ENCODE measurements around the gene NFASC.

Gene NFASC

DNA sequence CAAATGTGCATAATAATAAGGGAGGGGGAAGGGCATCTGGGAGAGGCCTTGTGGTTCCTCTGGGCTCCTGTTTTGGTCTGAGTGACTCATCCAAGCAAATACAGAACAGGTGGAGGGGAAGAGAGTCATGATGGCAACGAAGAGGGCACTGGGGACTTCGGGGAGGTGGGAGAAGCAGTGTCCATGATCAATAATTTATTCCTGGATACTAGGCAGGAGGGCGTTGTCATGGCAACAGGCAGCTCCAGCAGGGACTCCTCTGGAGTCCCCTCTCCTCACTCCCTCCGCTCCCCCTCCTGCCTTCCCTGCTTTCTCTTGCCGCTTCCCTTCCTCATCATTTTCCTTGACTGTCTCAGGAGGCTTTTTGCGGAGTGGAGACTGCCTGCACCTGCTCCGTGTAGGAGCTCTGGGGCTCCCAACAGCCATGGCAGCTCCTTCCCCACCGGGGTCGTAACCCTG lies 12.3 kb upstream of the NFASC start:
- DNase-seq (ENCODE audit: low read depth, low spot score), result no peak

DNA sequence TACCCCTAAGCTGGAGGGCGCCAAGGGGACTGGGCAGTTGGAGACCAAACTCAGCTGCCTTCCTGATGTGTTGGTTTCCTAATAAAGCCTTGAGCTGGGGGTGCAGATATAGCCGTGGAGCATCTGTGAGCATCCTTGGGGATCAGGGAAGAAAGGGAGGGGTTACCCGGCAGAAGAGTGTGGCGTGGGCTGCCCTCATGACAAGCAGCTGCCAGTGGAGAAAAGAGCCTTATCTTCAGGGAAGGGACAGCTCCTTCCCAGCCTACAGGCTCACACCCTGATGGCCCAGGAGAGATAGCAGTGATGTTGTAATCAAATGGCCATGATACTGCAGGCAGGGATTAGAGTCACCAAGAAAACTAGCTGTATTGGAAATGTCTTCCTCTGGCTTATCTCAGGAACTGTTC lies 10.8 kb upstream of the NFASC start:
- DNase-seq (ENCODE audit: low read depth, low spot score), result no peak

DNA sequence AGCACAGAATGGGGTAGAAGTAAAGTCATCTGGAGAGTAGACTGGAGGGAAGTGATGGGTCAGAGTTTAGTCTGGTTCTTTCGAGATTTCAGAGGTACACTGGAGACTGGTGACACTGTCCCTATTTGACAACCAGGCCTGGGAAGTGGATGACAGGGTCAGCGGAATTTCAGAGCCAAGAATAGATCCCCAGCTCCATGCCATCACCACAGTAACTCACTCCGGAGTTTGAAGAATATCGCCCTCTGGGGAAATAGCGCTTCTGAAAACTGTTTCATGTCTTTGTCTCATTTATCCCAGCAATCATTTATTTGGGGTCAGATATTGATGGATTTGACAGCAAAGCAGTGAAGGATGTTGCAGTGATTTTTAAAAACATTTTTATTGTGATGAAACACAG lies 7.6 kb upstream of the NFASC start:
- no peak for DNase-seq (ENCODE audit: low read depth, low spot score)

DNA sequence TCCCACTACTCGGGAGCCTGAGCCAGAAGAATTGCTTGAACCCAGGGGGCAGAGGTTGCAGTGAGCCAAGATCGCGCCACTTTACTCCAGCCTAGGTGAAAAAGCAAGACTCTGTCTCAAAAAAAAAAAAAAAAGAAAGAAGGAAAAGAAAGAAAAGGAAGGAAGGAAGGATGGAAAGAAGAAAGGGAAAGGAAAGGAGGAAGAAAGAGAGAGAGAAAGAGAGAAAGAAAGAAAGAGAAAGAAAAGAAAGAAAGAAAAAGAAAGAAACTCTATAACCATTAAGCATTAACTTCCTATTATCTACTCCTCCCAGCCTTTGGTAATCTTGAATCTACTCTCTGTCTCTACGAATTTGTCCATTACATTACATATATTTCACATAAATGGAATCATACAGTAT lies 6.9 kb upstream of the NFASC start:
- no peak for DNase-seq (ENCODE audit: low read depth, low spot score)

DNA sequence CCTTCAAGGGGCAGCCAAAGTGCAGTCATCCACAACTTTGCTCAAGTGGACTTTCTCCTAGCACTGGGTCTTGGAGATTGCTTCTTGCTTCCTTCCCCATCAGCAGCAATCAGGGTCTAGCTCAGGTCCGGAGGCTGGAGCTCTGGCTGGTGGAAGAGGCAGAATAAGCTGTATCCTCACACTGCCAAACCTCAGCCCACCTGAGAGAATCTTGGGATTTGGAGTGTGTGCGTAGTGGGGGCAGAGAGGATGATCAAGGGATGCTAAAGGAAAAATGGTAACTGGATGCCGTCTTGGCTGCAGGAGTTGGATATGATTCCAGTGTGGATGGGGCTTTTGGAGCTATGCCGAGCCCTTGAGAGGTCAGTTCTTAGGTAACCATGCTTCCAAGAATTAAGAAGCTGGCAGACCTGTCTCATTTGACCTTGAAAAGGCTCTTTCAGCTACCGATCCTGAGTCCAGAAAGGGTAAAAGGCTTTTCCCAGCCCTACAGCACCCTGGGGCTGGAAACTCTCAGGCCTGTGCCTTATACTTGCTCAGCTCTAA lies 4.5 kb upstream of the NFASC start:
- DNase-seq (ENCODE audit: low read depth, low spot score), result no peak

DNA sequence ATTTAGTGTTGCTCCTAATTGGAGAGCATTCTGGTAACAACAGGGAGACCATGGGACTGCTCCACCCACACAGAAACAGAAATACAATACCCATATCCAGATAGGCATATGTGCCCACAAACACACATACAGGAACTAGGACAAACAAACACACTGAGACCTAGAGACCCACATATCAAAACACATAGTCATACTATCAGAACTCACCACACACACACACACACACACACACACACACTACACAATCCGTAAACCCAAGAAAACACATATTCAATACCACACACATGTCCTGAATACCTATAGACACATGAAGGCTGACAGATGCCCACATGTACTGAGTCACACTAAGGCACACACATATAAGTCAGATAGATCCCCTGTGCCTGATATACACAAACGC lies 3.5 kb upstream of the NFASC start:
- DNase-seq (ENCODE audit: low read depth, low spot score), result no peak

DNA sequence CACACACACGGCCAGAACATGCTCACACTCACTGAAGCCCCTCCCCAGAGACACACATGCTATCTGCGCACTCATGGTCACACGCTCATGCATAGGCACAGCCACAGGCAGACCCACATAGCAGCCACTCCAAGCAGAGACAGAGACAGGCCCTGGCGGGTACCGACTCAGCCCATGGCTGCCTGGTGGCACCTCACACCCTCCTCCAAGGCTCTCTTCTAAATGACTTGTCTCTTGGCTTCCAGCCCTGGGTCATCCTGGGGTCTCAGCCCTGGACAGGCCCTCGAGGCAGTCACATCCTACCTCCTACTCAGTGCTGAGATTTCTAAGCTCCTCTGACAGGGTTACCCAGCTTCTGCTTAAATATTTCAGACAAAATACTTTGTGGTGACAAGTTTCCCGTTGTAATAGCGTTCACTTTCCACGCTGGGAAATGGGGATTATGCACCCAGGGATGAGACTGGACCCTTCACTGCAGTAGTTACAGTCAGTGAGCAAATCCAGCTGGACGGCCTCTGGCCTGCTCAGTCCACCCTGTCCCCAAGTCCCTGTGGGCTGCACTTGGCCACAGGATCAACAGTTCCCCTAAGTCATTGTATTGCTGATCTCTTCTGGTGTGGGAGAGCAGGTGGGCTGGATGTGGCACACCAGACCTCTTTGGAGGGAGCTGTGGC lies 2.9 kb upstream of the NFASC start:
- no peak for DNase-seq (ENCODE audit: low read depth, low spot score)

DNA sequence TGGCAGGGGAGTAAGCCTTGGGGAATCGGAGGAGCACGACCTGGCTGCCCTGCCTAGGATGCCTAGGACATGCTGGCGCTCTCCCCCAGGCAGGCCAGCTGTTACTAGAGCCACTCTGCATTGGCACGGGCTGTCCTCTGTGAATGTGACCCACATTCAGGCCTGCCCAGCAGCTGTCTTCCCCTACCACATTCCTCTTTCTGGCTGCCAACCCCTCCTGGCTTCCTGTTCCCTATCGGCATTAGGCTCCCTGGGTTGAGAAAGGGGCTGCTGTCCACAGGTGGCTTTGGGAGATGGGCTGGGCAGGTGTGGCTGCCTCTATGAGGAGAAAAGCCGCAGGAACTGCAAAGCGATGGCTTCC lies 2.3 kb upstream of the NFASC start:
- DNase-seq (ENCODE audit: low read depth, low spot score), result no peak

DNA sequence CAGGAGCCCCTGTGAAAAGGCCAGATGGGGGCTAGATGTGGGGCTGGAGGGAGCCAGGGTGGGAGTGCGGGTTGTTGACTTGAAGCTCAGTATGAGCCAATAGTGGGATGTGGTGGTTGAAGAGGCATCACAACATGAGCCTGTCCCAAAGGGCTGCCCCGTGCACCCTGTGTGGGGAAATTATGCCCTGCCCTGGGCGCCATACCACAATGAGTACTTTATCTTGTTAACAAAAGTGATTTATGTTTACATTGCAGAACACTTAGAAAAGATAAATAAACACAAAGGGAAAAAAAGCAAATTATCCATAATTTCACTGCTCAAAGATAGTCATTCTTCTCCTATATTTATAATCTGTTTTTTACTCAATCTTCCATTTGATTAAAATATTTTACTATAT lies 1.6 kb upstream of the NFASC start:
- DNase-seq (ENCODE audit: low read depth, low spot score), result no peak

DNA sequence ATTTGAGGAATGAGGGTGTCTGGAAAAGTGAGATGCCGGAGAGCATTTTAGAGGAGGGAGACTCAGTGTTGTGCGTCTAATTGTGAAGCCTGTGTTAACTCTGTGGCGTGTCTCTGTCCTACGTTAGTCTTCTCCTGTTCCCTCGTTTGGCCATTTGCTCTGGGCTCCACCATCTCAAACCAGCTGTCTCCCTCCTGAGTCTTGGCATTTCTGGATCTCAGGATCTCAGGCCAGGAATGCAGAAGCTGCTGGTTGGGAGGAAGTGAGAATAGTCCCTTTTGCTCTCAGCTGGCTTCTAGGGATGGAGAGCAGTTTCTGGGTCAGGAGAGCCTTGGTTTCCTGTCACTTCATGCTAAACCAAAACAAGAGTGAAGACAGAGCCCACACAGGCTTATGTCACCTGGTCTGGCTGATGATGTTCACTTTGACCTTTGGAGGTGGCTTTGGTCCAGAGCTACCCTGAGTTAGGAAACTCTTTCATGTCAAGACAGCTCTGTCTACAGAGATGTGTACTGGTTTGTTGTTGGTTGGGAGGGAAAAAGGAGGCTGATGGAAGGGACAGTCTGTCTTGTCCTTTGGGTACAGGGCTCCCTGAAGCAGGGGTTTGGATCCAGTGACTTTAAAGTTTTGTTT lies 859 bp downstream of the NFASC start:
- DNase-seq (ENCODE audit: low read depth, low spot score), result no peak

DNA sequence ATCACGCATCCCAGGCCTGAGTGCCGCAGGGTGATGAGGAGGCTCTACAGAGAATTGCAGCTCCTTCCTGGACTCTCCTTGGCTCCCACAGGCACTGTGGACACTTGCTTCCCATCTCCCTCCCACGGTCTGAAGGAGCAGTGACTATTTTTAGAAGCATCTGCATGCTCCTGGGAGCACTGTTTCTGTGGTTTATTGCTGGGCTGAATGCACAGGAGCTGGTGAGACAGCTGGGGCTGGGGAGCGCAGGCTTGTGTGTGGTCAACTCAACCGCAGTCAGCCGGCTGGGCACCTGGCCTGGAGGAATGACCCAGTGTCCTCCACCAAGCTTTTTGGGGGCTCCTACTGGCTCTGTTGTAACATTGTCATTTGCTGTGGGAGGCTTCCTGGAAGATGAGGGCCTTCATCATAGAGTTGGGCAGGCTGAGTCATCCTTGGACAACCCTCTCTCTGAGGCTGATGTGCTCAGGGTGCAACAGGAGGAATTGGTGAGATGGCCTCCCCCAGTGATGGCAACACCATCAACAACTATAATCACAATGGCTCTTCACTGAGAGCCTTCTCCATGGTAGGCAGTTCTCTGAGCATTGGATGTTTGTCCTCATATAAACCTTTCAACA lies 1.7 kb downstream of the NFASC start:
- no peak for DNase-seq (ENCODE audit: low read depth, low spot score)

DNA sequence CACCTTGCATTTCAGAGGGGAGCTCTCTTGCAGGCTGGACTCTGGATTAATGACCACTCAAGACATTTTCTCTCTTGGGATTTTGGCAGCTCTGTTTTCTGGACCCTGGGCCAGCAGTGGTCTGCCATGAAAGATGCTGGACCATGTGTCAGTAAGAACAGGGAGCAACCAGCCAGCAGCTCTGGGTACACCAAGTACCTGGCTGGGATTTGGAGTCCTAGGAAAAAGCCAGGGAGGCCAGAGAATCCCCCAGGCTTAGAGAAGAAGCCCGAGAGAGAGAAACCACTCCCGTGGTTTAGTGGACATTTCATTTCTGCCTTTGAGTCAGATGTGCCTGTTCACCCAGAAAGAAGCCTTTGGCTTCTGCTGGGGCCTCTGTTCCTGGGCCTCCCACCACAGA lies 2.5 kb downstream of the NFASC start:
- no peak for DNase-seq (ENCODE audit: low read depth, low spot score)

DNA sequence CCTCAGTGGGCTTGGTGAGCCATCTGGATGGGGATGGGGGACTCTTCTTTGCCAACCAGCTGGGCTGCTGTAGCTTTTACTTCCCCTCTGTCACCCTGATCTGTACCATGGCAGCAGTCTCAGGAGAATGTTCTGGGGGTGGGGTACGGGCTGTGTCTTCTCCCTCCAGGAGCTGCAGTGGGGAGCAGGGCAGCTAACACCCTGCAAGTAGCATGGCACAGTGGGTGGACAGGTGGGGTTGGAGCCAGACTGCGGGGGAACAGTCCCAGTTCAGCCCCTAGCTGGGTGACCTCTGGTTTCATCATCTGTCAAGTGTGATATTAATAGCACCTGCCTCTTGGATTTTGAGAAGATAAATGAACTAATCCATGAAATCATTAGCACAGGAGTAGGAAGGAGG lies 3.1 kb downstream of the NFASC start:
- DNase-seq (ENCODE audit: low read depth, low spot score), result no peak

DNA sequence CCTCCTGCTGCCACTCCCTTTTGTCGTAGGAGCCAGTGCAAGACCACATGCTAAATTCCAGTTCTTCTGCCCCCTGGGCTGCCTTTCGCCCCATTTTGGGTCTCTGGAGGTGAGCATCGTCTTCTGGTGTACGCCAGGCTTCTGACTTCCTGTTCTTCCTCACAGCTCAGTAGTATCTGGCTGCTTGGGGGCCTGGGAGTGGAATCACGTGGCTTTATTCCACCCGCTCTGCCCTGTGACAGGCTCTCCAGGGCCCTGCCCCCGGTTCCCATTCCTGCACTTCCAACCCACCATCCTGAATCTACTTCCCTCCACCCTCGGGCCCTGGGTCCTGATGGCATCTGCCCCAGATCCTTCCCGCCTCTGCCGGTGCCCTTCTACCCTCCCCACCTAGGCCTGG lies 3.6 kb downstream of the NFASC start:
- no peak for DNase-seq (ENCODE audit: low read depth, low spot score)

DNA sequence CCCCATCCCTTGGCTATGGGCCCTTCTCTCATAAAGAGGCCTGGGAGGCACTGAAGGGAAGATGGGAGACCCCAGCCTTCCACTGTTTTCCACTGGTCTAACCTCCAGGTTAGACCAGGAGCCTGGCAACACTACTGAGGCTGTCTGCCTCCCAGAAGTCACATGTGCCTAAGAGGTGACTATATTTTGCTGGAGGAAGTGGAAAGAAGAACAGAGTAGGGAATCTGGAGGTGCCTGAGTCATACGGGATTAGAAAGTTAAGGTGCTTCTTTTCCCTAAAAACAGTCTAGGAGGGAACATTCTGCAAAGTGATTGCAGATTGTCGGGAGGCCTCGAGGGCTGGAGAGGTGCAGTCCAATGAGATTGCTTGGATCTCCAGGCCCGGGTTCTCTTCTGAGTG lies 4.6 kb downstream of the NFASC start:
- no peak for DNase-seq (ENCODE audit: low read depth, low spot score)

DNA sequence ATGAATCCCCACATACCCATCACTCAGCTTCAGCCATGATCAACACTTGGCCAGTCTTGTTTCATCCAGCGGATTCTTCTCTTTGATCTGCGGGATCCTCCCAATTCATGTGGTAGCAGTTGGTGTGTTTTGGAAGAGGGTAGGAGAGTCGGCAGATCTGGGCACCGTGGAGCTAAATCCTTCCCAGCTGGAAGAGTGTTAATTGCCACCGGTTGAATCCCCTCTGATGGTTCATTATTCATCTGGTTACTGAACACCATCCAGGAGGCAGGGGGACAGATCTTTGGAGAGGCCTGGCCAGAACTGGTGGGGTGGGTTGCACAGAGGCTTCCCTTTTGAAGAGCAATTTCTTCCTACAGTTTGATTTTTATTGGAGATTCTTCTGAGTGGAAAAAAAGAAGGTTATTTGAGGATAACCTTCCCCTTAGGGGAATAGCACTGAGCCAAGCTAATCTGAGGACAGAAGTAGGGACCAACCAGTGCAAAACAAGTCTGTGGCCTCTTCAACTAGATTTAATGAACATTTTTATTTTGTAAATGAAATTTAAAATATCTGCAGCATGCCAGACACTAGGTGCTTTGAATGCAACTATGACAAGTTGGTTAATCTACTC lies 8.1 kb downstream of the NFASC start:
- no peak for DNase-seq (ENCODE audit: low read depth, low spot score)

DNA sequence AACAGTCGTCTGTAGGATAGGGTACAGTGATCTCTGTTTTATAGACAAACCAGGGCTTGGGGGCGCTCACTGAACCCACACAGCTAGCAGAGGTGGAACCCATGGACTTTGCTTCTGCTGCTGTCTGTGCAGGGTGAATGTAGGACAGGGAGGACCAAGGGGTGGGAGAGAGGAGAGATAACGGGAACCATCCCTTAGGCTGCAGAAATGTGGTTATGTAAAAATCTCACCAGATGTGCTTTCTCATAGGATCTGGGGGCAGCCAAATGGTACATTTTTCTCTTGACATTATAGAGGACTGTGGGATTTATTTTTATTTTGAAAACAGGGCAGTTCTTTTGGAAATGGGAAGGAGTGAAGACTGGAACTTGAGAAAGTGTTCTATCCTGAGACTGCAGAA lies 8.7 kb downstream of the NFASC start:
- DNase-seq (ENCODE audit: low read depth, low spot score), result no peak

DNA sequence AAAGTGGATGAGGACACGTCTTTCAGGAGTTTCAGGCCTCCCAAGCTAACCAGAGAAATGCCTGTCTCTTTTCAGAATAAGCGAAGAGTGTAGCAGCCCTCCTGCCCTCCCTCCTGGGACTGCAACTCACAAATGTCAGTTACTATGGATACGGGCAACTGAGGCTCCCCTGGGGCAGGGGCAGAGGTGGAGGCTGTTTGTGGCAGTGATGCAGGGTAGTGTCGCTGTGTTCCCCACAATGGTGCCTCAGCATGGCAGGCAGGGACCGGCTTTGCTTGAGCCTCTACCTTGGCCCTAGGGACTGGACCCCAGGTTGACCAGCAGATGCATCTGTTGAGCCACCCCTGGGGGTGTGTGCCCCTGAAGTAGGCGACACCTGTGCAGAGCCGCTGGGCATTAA lies 10.2 kb downstream of the NFASC start:
- no peak for DNase-seq (ENCODE audit: low read depth, low spot score)

DNA sequence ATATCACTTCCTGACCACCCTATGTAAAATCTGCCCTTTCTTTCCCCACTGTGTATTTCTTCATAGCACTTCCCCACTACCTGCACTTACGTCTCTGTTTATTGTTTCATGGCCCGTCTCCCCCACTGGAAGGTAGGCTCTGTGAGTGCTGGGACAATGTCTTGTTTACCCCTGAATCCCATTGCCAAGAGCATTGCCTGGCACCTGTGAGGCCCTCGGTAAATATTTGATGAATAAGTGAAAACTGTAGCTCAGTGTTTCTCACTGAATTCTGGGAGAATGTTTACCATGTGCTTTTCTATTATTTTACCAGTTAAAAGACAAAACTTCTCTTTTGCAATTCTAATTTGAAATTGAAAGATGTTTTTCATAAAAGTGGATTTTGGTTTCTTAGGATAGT lies 11.8 kb downstream of the NFASC start:
- no peak for DNase-seq (ENCODE audit: low read depth, low spot score)

DNA sequence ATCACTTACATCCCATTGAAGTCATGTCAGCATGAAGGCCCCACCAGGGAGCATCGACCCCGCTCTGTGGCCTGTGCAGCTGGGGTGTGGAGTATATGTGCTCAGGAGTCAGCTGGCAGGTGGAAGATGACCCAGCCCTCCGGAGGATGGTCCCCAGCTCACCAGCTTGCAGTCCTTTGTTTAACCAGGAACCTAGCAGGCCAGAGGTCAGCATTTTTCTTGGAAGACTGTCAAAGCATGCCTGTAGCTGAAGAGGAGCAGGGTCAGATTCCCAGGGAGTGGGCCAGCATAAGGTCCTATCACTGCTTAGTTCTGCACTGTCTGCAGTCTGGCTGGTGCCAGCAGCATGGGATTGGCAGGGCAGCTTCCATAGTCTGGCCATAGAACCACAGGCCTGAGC lies 12.7 kb downstream of the NFASC start:
- no peak for DNase-seq (ENCODE audit: low read depth, low spot score)

DNA sequence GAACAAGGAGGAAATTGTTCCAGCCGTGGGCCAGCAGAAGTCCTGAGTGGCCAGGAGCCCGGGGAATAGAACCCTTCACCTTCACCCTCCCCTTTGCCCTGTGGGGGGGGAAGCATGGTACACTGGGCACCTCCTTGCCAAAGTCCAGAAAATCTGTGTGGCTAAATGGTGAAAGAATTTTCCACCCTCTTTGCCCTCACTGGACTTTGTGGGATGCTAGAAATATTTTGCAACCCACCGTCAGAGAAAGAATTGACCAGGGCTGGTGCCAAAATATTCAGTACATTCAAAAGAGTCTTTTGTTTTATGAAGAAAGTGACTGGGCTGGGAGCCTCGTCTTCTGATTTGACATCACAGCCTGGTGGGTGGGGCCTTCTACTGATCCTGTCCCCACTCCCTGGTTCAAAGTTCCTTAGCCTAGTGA lies 14.6 kb downstream of the NFASC start:
- no peak for DNase-seq (ENCODE audit: low read depth, low spot score)

DNA sequence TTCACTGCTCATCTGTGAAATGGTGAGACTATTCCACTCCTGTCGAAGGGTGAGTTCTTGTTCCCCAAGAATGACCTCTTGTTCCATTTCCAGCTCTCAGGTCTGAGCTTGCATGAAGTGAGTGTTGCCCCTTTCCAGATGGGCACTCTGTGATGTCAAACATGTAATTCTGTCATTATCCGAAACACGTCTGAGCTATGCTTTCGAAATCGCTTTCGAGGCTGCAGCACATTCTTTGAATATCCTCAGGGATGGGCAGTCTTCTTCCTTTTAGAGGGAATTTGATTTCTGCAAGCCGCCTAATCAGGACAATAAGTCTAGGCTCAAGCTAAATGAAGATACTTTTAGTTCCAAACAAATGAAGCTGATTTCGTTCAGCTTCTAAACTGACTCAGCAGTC lies 15.1 kb downstream of the NFASC start:
- DNase-seq (ENCODE audit: low read depth, low spot score), result no peak

DNA sequence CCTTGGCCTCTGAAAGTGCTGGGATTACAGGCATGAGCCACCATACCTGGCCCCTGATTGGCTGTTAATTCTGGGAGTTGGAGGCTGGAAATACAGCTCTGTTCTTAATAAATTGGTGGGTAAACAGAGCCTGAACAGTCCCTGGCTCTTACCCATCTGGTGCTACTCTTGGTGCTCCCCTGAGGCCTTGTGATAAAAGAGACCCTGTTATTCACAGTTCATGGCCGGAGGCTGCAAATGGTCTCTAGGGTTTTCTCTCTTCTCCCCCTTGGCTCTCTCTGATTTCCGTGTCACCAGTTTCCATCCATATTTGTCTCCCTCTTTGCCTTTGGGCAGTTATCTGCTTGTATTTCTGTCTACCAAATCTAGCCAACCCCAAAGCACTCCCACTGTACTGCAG lies 17.2 kb downstream of the NFASC start:
- no peak for DNase-seq (ENCODE audit: low read depth, low spot score)

All from brain pericyte (primary cell).